Renal pelvis (tissue), 12 donors: ENCODE data around the gene CLTB. TPM values are rescaled to one million over a fixed set of nuclear protein-coding genes. Genes with fewer than 3 reads are reported as not detected.
A peak's percentile ranks its signal among the peaks of the same experiment; 100 is the strongest.
"Not testable (repeated sequence)": the region's sequence is repeated elsewhere in the genome, so short reads cannot be mapped to it uniquely, and the experiment has no call there.

ENCODE experiments used
- DNase-seq: peaks from one replicate; pipeline ENCODE4 v3.0.0-alpha.2; 2013
- long read RNA-seq, 16 experiments: transcript quantifications; one replicate each; lab custom pipeline, GENCODE V29; 2026
- polyA plus RNA-seq, 3 donors: library from polyadenylated mRNA; unstranded; fragments of 120-200 nt; gene quantifications; one replicate each; pipeline ENCODE4 v1.2.1, GENCODE V29; 2013; ENCODE audit not compliant: insufficient read length in 3 of 3

Gene CLTB, protein sequence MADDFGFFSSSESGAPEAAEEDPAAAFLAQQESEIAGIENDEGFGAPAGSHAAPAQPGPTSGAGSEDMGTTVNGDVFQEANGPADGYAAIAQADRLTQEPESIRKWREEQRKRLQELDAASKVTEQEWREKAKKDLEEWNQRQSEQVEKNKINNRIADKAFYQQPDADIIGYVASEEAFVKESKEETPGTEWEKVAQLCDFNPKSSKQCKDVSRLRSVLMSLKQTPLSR
- 10 to 100 TPM; 53.0 to 63.3 (median 55.3) TPM for polyA plus RNA-seq
- long read RNA-seq, donor 1, transcript CLTB-202 (5 exons, 1,161 nt) = major isoform, 30 of 31 reads
- long read RNA-seq, donor 1, partial matches to known transcripts = 0 of 31 reads
- long read RNA-seq, donor 1, other reads (novel, unspliced or antisense) = 0 of 31 reads
- long read RNA-seq, donor 2, transcript CLTB-202 (5 exons, 1,161 nt) = major isoform, 54 of 55 reads
- long read RNA-seq, donor 2, partial matches to known transcripts = 0 of 55 reads
- long read RNA-seq, donor 2, other reads (novel, unspliced or antisense) = 0 of 55 reads
- long read RNA-seq, donor 3, transcript CLTB-202 (5 exons, 1,161 nt) = major isoform, 32 of 33 reads
- long read RNA-seq, donor 3, partial matches to known transcripts = 0 of 33 reads
- long read RNA-seq, donor 3, other reads (novel, unspliced or antisense) = 0 of 33 reads
- long read RNA-seq, donor 4, transcript CLTB-202 (5 exons, 1,161 nt) = major isoform, 53 of 57 reads
- long read RNA-seq, donor 4, partial matches to known transcripts = 0 of 57 reads
- long read RNA-seq, donor 4, other reads (novel, unspliced or antisense) = 0 of 57 reads
- long read RNA-seq, donor 5, transcript CLTB-202 (5 exons, 1,161 nt) = major isoform, 16 of 18 reads
- long read RNA-seq, donor 5, partial matches to known transcripts = 0 of 18 reads
- long read RNA-seq, donor 5, other reads (novel, unspliced or antisense) = 0 of 18 reads
- long read RNA-seq, donor 6, transcript CLTB-202 (5 exons, 1,161 nt) = major isoform, 21 of 21 reads
- long read RNA-seq, donor 6, partial matches to known transcripts = 0 of 21 reads
- long read RNA-seq, donor 6, other reads (novel, unspliced or antisense) = 0 of 21 reads
- long read RNA-seq, donor 7, transcript CLTB-202 (5 exons, 1,161 nt) = major isoform, 45 of 59 reads
- long read RNA-seq, donor 7, partial matches to known transcripts = 14 of 59 reads
- long read RNA-seq, donor 7, other reads (novel, unspliced or antisense) = 0 of 59 reads
- long read RNA-seq, donor 8, transcript CLTB-202 (5 exons, 1,161 nt) = major isoform, 26 of 28 reads
- long read RNA-seq, donor 8, partial matches to known transcripts = 0 of 28 reads
- long read RNA-seq, donor 8, other reads (novel, unspliced or antisense) = 0 of 28 reads
- long read RNA-seq, donor 9, transcript CLTB-202 (5 exons, 1,161 nt) = major isoform, 54 of 55 reads
- long read RNA-seq, donor 9, partial matches to known transcripts = 0 of 55 reads
- long read RNA-seq, donor 9, other reads (novel, unspliced or antisense) = 0 of 55 reads
- long read RNA-seq, donor 10, transcript CLTB-202 (5 exons, 1,161 nt) = major isoform, 32 of 32 reads
- long read RNA-seq, donor 10, partial matches to known transcripts = 0 of 32 reads
- long read RNA-seq, donor 10, other reads (novel, unspliced or antisense) = 0 of 32 reads
- long read RNA-seq, donor 11, transcript CLTB-202 (5 exons, 1,161 nt) = major isoform, 25 of 27 reads
- long read RNA-seq, donor 11, partial matches to known transcripts = 0 of 27 reads
- long read RNA-seq, donor 11, other reads (novel, unspliced or antisense) = 0 of 27 reads
- long read RNA-seq, donor 12, transcript CLTB-202 (5 exons, 1,161 nt) = major isoform, 52 of 52 reads
- long read RNA-seq, donor 12, partial matches to known transcripts = 0 of 52 reads
- long read RNA-seq, donor 12, other reads (novel, unspliced or antisense) = 0 of 52 reads
- long read RNA-seq, donor 13, transcript CLTB-202 (5 exons, 1,161 nt) = major isoform, 8 of 8 reads
- long read RNA-seq, donor 13, partial matches to known transcripts = 0 of 8 reads
- long read RNA-seq, donor 13, other reads (novel, unspliced or antisense) = 0 of 8 reads
- long read RNA-seq, donor 14, transcript CLTB-202 (5 exons, 1,161 nt) = major isoform, 47 of 101 reads
- long read RNA-seq, donor 14, partial matches to known transcripts = 50 of 101 reads
- long read RNA-seq, donor 14, other reads (novel, unspliced or antisense) = 0 of 101 reads
- long read RNA-seq, donor 15, transcript CLTB-202 (5 exons, 1,161 nt) = major isoform, 74 of 754 reads
- long read RNA-seq, donor 15, partial matches to known transcripts = 669 of 754 reads
- long read RNA-seq, donor 15, other reads (novel, unspliced or antisense) = 6 of 754 reads
- long read RNA-seq, donor 16, transcript CLTB-202 (5 exons, 1,161 nt) = major isoform, 40 of 47 reads
- long read RNA-seq, donor 16, partial matches to known transcripts = 5 of 47 reads
- long read RNA-seq, donor 16, other reads (novel, unspliced or antisense) = 0 of 47 reads

DNA sequence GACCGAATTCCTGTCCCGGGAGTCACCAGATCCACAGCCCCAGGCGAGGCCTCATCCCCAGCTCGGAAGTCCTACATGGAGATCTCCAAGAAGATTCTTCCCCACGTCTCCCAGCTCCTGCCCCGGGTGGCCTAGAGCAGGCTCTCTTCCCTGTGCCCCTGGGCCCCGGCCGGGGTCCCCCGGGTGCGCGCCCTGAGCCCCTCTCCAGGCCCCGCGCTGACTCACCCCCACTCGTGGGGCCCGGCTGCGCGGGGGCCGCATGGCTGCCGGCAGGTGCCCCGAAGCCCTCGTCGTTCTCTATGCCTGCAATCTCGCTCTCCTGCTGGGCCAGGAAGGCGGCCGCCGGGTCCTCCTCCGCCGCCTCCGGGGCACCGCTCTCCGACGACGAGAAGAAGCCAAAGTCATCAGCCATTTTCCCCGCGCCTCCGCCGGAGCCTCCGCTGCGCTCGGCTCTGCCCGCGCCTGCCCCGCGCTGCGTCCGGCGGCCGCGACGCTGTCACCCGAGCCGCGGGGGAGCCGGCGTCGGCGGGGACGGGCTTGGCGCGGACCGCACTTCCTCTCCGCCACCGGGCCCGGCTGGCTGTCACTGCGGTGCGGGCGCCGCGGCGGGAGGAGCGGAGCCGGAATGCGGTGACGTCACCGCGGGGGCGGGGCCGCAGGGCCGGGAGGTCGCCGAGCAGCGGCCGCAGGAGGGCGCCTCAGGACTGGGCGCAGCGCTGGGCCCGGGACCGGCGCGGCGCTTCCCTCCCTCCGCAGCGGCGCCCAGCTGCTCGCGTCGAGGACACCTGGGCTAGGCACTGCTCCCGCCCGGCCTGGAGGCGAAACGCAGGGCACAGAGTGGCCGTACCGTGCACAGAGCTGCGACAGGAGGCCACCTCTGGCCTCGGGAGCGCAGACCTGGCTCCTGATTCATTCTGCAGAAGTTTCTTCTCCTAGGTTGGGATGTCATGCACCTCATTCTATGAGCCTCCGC is at the start of gene CLTB:
CLTB (minus strand) TSS at position 588 of the 973 bp plus-strand sequence; CDS start at position 412, 176 bp downstream.
- DNase-seq = peak; percentile 87

DNA sequence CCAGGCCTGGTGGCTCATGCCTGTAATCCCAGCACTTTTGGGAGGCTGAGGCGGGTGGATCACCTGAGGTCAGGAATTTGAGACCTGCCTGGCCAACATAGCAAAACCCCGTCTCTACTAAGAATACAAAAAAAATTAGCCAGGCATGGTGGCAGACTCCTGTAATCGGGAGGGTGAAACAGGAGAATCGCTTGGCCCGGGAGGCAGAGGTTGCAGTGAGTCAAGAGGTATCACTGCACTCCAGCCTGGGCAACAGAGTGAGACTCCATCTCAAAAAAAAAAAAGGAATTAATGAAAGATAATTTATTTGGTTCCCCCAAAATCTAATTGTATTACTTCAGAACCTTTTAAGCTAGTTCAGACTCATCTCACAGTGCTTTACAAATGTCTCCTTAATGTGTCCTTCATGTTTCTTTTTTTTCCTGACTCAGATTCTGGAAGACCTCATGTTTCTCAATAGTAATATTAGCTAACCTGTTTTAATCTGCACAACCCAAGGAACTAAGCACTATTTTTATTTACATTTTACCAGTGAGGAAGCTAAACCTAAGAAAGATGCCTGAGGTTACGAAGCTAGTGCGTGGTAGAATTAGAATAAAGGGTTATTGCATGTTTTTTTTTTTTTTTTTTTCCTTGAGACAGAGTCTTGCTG is 46.9 kb upstream of the CLTB start:
- no peak for DNase-seq

GRCh38 chr5:176461349-176461748 is 45.0 kb upstream of the CLTB start:
- no peak for DNase-seq

DNA sequence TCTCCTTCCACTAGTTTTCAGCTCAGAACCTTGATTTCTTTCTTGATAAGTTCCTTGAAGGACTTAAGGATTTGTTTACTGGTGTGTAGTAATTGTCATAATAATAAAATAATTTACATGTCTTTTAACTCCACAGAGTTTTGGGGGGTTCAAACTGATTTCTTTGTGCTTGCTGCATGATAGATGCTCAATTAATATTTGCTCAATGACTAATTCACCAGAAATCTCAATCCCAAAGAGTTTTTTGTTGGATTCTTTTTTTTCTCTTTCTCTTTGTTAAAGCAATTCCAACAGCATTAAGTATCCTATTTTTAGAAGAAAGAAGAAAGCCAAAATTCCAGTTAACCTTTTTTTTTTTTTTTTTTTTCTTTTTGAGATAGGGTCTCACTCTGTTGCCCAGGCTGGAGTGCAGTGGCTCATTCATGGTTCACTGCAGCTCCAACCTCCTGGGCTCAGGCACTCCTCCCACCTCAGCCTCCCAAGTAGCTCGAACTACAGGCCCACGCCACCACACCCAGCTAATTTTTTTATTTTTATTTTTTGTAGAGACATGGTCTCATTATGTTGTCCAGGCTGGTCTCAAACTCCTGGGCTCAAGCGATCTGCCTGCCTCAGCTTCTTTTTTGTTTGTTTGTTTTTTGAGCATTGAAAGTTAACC is 42.7 kb upstream of the CLTB start:
- no peak for DNase-seq

DNA sequence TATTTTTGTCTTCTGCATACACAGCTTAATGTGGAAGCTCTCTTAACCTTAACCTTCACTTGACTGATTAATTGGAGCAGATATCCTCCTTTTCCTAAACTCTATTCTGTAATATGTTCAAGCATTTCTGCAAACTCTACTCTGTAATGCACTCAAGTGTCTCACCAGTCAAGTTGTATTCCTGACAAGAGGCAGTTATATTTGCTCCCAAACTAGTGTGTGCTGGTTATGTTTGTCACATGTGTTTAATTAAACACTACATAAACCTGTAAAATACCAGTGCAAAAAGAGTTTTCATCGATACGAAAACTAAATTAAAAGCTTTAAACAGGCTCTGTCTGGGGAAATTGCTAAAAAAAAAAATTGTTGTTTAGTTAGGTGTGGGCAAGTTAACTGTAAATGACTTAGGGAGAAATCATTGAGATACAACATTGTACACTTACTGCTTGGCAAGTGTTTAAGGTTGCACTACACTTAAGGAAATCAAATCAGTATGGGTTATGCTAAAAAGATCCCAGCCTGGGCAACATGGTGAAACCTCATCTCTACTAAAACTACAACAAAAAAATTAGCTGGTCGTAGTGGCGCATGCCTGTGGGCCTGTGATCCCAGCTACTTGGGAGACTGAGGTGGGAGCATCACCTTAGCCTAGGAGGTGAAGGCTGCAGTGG is 38.5 kb upstream of the CLTB start:
- DNase-seq = no peak

DNA sequence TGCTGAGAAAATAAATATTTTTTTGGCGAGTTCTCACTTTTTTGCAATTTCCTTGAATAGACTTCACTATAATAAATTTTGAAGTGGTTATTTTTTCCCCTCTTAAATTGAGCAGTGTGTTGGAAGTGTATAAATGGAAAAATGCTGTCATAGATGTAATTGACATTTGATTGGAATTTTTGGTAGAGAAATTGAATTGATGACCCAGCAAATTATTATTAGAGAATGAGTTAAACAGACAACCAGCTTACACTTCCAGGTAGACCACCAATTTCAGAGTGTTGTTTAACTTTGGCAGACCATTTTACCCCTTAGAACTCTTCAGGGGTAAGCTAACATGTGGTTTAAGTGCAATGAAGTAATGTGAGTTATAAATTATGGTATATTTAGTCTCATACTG is 33.7 kb upstream of the CLTB start:
- no peak for DNase-seq

DNA sequence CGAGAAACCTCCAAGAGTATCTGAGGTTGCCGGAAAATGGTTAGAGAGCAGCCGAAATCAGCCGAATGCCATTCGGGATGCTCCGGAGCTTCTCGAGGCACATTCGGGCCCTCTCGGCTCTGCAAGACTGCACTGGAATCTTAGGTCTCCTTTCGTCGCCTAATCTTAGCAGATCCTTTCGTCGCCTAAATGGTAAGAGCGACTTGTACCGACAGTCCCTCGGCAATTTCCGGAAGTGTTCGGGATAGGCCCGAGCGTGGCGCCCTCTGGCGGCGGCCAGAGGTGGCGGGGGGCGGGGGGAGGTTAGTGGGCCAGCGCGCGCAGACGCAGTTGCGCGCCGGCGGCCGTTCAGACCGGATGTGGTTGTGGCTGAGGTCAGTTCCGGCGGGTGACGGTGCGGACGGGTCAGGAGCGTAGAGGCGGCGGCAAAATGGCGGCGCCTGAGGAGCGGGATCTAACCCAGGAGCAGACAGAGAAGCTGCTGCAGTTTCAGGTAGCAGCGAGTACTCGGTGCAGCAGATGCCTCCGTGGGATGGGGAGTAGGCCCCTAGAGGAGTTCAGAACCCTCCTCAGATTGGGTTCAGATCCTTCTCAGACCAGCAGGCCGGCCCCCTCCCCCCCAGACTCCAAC is 31.8 kb upstream of the CLTB start, which contains the start of gene FAF2:
FAF2 (plus strand) TSS at position 408 of the 631 bp plus-strand sequence; CDS start at position 431, 23 bp downstream.
- peak; percentile 98 for DNase-seq

- DNase-seq = no peak
These were observed 31.2 kb upstream of the CLTB start for GRCh38 chr5:176447591-176447977.

DNA sequence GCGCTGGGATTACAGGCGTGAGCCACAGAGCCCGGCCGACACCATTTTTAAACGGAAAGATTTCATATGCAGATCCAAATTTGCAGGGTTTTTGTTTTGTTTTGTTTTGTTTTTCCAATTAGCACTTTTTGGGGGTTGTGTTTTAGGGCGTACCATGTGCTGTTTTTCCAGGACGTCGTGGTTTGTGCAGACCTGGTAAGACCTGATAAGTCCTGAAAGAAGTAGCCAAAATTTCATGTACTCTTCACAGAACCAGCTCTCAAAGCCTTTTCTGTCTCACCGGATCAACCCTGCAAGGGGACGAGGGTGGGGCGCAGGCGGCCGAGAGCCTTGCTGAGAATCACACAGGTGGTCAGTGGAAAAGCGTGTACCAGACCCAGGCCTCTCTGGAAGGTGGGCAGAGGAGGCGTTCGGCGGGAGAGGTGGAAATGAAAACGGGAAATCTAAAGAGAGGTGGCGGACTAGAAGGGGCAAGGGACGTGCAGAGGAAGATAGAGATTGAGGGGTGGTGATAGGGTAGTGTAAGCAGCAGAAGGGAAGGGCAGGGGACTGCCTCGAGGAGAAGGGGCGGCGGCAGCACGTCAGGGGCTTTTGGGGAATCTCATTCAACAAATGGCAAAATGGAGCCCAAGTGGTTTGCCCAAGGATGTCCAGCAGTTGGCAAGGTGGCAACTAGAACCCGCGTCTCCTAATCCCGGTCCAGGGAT is 30.7 kb upstream of the CLTB start:
- peak; percentile 12 for DNase-seq

GRCh38 chr5:176446028-176446665 is 29.8 kb upstream of the CLTB start:
- DNase-seq = no peak

- no peak for DNase-seq
These were observed 28.4 kb upstream of the CLTB start for GRCh38 chr5:176444742-176445141.

GRCh38 chr5:176442911-176443310 is 26.6 kb upstream of the CLTB start:
- not testable (repeated sequence) for DNase-seq

DNA sequence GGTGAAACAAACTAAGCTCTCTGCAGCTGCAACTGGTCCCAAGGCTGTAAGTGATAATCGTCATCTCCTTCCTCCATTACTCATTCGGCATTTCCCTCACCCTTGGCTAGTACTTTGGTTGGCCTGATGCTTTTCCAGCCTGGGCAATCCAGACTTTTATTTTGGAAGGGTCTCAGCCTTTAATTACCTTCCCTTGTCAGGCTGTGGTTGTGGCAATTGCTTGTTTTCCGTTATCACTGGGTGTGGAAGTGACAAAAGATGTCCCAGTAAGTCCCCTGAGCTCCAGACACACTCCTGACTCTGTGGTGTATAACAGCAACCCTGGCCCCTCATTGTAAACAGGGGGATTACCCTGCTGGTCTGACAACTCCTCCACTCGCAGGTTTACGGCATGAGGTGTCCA is 25.6 kb upstream of the CLTB start:
- no peak for DNase-seq

- no peak for DNase-seq
These were observed 24.8 kb upstream of the CLTB start for GRCh38 chr5:176440927-176441706.
